ENCODE results near the gene TMEM51.
"Not testable (repeated sequence)": the region's sequence is repeated elsewhere in the genome, so short reads cannot be mapped to it uniquely, and the experiment has no call there.

TMEM51 gene

DNA sequence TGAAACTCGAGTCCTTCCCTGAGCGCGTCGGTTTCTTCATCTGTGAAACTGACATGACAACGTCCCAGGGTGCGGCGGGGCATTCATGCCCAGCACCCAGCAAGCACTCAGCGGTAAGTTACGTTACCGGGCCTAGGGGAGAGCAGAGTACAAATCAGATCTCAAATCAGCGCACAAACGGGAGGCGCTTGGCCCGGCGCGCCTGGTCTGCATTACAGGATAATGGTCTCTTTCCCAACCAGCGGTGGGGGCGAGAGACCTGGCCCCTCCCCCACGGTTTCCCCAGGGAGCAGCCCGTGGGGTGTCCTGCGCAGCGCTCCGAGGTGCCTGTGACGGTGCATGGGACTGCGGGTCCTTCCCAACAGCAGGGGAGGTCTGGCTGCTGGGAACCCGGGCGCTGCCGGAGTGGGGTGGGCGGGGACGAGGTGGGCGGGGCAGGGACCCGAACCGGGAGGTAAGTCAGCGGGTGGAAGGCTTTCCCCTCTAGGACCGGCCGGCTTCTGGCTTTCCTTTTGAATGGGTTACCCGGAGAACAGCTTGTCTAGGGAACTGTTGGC lies 1.0 kb downstream of the TMEM51 start:
- DNase-seq (ENCODE audit: low read depth), result no peak

- no peak for DNase-seq (ENCODE audit: low read depth)
These were observed 1.6 kb downstream of the TMEM51 start for GRCh38 chr1:15155191-15155590.

DNA sequence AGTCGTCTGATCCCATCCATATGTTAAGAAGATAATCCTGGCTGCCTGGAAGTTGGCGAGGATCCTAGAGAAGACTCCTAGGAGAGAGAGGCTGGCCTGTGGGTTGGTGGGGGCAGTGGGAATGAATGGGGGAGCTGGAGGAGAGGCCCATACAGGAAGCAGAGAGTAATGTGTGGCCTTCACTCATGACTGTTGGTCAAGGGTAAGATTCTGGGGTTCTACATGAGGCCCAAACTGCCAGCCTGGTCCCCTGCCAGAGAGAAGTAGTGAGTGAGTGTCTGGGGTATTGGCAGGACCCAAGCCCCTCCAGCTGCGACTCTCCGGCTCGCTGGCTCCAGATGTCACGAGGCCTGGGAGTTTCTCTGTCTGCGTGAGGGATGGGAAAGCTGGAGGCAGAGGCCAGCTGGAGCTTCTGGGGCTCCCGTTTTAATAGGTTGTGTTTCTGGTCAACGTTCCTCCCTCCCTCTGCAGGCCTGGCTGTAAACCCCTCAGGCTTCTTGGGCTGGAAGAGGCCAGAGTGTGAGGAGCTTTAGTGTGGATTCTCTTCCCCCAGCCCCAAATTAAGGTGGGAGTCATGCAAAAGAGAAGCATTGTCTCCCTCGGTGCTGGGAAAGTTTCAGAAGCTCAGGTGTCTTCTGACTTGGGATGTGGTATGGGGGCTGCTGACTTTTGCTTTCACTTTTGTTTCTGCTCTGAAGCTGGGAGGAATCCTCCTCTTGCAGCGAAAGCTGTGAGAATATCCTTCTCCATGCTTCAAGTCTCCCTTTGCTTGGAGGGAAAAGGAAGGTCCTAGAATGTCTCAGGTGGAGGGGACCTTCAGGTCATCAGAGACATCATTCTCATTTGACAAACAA lies 2.6 kb downstream of the TMEM51 start:
- DNase-seq (ENCODE audit: low read depth), result no peak

GRCh38 chr1:15156807-15157380 lies 3.3 kb downstream of the TMEM51 start:
- DNase-seq (ENCODE audit: low read depth), result no peak

DNA sequence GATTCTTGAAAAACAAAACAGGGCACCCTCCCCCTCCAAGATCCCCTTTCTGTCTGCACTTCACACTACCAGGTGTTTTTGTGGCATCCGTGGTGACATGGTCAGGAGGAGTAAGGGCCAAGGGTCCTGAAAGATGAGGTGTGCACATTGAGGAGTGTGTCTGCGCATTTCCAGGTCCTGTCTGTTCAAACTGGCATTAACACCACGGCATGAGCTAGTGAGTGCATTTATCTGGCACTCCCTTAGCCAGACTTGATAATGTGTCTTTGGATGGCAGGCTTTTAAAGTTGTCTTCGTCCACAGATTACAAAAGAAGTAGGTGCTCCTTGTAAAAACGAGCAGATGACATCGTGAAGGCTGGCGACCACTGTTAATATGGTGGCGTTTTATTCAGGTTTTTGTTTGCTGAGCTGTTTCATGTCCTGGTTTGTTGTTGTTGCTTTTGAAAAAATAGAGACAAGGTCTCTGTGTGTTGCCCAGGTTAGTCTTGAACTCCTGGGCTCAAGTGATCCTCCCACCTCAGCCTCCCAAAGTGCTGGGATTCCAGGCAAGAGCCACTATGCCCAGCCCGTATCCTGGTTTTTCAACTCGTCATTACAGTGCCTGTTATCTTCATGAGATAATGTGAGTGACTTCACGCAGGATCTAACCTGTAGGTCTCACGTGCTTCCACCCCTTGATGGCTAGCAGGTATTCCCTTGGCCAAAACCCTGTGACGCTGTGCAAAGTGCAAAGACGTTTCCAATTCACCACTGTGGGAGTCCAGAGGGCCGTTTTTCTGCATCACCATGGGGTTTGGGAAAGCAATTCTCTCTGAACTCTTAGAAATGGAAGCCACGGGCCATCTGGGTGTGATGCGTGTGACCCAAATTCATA lies 4.2 kb downstream of the TMEM51 start:
- DNase-seq (ENCODE audit: low read depth), result no peak

GRCh38 chr1:15158506-15159165 lies 5.1 kb downstream of the TMEM51 start:
- DNase-seq (ENCODE audit: low read depth), result peak; percentile 56

GRCh38 chr1:15159166-15159555 lies 5.6 kb downstream of the TMEM51 start:
- no peak for DNase-seq (ENCODE audit: low read depth)

DNA sequence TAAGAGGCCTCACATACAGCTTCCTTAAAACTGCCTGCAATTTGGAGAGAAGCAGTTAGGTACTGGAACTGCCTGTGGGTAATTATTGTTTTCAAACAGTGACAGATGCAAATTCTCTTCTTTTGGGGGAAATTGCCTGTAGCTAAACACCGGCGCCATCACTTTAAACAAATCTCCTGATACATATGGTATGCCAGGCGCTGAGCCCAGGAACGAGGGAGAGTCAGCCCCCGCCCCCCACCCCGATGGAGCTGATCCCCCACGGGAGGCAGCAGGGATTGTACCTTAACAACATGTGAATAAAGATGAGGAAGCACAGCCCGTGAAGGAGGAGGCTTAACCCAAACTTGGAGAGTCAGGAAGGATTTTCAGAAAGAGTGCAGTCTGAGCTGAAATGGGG lies 7.1 kb downstream of the TMEM51 start:
- DNase-seq (ENCODE audit: low read depth), result no peak

- DNase-seq (ENCODE audit: low read depth), result no peak
These were observed 13.8 kb downstream of the TMEM51 start for GRCh38 chr1:15167386-15167785.

DNA sequence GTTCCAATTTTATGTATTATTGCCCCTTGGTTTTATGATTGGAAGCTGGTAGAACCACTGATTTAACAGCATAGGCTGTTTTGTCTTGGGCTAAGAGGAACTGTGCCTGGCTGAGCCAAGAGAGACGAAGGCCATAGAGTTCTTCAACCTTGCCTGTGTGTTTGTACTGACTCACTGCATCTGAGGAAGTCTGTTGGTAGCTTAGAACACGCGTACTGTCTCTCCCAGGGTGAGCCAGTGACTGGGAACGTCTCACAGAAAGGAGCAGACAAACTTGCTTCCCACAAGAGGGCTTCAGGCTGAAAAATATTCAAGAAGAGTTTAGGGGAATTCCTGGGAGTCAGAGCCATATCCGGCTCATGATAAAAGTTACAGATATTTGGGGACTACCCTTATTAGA lies 14.9 kb downstream of the TMEM51 start:
- no peak for DNase-seq (ENCODE audit: low read depth)

- no peak for DNase-seq (ENCODE audit: low read depth)
These were observed 16.5 kb downstream of the TMEM51 start for GRCh38 chr1:15170071-15170470.

DNA sequence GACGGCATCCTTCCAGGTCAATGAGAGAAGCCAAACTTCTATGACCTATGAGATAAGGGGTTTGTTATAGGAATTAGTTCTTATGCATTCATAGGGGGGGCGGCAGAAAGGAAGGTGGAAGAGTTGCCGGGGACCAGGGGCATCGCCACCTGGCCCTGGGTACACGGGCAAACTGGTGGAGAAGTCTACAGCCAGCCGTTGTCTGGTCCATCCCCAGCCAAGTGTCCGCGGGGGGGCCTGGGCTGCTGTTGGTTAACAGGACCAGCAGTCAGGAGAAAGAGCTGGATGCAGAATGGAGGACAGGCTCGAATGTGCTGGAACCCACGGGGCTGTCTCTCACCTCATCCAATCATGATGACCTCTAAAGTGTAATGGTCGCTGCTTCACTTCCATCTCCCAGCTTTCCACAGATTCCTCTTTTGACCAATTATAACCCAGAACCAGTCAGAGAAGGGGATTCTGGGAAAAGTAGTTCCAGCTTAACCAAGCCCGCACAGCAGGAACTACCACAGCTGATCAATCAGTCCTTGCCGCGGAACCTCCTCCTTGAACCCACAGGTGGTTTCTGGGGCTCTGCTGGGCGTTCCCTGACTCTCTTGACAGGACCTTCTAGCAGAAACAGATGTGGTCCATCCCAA lies 17.8 kb downstream of the TMEM51 start:
- DNase-seq (ENCODE audit: low read depth), result no peak

DNA sequence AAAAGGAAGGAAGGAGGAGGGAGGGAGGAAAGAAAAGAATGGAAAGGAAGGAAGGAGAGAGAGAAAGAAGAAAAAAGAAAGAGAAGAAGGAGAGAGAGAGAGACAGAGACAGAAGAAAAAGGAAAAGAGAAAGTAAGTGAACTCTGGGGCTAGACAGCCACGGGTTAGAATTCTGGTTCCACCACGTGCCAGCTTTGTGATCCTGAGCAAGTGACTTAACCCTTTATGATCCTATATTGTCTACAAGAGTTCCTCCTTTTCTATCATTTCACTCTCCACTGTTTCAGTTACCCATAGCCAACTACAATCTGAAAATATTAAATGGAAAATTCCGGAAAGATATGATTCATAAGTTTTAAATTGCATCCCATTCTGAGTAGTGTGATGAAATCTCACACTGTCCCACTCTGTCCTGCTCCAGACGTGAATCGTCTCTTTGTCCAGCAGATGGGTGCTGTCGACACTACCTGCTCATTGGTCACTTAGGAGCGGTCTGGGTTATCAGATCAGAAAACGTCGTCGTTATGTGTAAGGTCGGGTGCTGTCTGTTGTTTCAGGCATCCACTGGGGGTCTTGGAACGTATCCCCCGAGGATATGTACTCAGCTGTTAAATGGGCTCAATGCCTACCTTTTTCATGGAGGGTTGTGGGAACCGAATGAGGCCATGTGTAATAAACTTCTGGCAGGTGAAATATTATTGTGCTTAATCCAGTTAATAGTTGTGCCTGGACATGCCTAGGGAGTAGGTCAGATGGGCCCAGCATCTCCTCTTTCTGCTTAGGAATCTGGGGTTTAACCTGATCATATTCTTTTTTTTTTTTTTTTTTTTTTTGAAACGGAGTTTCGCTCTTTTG lies 19.1 kb downstream of the TMEM51 start:
- DNase-seq (ENCODE audit: low read depth), result no peak

DNA sequence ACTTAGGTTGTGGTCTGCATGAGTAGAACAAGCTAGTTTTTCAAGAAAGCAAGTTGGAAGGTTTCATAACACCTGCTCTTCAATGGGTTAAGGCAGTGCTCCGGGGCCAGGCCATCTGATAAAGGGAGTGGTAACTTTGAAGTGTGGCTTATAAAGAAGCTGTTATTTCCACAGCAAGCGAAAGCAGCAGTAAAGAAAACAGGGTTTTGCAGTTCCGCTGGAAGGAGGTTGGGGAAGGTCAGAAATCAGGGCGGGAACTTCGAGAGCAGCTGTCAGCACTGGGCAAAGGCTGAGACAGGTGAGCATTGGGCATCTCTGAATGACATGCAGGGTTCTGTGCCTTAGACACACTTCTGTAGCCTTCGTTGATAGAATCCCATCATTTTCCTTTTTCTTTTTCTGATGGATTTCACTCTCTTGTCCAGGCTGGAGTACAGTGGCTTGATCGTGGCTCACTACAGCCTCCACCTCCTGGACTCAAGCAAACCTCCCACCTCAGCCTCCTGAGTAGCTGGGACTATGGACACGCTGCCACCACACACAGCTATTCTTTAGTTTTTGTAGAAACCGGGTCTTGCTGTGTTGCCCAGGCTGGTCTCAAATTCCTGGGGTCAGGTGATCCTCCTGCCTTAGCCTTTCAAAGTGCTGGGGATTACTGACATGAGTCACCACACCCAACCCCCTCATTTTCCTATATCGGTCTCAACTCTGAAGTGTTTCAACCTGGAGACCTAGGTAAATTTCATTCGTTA lies 20.5 kb downstream of the TMEM51 start:
- DNase-seq (ENCODE audit: low read depth), result no peak

GRCh38 chr1:15174615-15174983 lies 21.1 kb downstream of the TMEM51 start:
- DNase-seq (ENCODE audit: low read depth), result no peak

DNA sequence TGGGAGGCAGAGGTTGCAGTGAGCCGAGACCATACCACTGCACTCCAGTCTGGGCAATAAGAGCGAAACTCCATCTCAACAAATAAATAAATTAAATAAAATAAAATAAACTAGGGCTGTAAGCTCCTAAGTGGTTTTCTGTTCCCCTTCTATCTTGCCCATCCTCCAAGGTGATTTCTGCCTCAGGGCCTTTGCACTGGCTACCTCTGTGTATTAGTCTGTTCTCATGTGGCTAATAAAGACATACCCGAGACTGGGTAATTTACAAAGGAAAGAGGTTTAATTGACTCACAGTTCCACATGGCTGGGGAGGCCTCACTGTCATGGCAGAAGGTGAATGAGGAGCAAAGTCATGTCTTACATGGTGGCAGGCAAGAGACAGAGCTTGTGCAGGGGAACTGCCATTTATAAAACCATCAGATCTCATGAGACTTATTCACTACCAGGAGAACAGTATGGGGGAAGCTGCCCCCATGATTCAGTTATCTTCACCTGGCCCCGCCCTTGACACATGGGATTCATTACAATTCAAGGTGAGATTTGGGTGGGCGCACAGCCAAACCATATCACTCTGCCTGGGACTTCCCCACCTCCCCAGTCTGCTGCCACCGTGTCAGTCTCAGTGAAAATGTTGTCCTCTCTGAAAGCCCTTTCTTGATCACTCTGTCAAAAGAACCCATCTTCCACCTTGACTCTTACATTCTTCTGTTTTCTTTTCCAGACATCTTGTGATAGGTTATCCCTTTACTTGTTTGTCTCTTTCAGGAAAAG lies 22.0 kb downstream of the TMEM51 start:
- DNase-seq (ENCODE audit: low read depth), result not testable (repeated sequence)

- DNase-seq (ENCODE audit: low read depth), result no peak
These were observed 22.6 kb downstream of the TMEM51 start for GRCh38 chr1:15176120-15176519.

DNA sequence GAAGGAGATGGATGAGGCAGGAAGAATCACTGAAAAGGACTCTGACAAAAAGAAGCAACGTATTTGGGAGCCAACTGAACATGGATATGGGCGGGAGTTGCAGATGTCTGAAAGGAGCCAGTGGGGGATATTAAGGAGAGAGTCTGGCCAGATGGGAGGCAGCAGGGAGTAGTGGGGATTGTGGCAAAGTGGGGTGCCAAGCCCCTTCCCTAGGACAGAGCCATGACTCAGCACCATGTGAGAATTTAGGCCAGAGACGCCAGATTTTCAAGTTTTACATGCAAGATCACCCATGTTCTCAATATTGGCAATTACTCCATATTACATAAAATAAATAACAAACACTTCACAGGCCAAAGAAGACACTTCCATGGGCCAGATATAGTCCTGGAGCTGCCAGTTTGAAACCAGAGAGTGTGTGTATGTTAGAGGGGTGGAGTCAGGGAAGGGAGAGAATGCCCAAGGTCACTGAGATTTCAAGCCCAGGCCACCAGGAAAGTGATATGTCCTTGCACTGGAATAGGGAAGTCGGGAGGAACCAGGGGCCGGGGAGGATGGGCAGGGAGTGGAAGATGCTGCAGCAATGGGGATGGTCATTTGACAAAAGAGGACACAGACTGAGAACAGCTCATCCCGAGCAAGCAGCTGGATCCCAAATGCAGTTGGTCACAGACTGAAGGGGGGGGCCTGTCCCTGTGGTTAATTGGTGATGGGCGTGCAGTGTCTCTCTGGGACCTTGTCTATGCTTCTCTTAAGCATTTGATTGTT lies 23.5 kb downstream of the TMEM51 start:
- DNase-seq (ENCODE audit: low read depth), result no peak
